ENCODE results near the gene SYCE1L. TPM values are rescaled to one million over a fixed set of nuclear protein-coding genes. Genes with fewer than 3 reads are reported as not detected.
A peak's percentile ranks its signal among the peaks of the same experiment; 100 is the strongest.

SYCE1L gene
- total and polyA plus RNA-seq, 5 experiments from 2014 or later, result 1.2 to 22.0 (median 8.7) TPM

GRCh38 chr16:77211880-77212740, 12.9 kb downstream of the SYCE1L start:
- DNase-seq, result peak; percentile 48 to 84 (median 79)
- H3K27me3 Mint-ChIP-seq, result no peaks in the 10 kb centered on the region
- H3K4me1 Mint-ChIP-seq, result peaks cover 12 to 18% (median 17%) of the 10 kb centered on the region in 4 donors
- H3K27ac Mint-ChIP-seq, result peak overlapping the region; percentile 24 to 92 (median 82)
- no peaks in the 10 kb centered on the region for H3K36me3 Mint-ChIP-seq
- H3K4me3 Mint-ChIP-seq, result peak overlapping the region; percentile 81 to 95 (median 90)
- ATAC-seq, result peak; percentile 81 to 83
- no peaks in the 10 kb centered on the region for H3K9me3 Mint-ChIP-seq
- POLR2A ChIA-PET, result interaction anchor here (1.6 to 2.9 kb wide), 2 partner anchors 21 to 1564 kb away, joined by 3 to 16 read pairs; partner anchors contain the start of gene MON1B

GRCh38 chr16:77212741-77213541, 13.7 kb downstream of the SYCE1L start:
- H3K4me3 Mint-ChIP-seq, result peak overlapping the region; percentile 81 to 95 (median 90)
- ATAC-seq (peak; percentile 80 to 81), DNase-seq (peak; percentile 56 to 81 (median 76))
- no peaks in the 10 kb centered on the region for H3K27me3 Mint-ChIP-seq
- no peaks in the 10 kb centered on the region for H3K9me3 Mint-ChIP-seq
- peak overlapping the region in 9 of 10 donors; percentile 24 to 86 (median 80) for H3K27ac Mint-ChIP-seq
- POLR2A ChIA-PET, result interaction anchor here (1.6 to 2.9 kb wide), 2 partner anchors 22 to 1564 kb away, joined by 3 to 16 read pairs; partner anchors contain the start of gene MON1B
- peaks cover 12 to 18% (median 17%) of the 10 kb centered on the region in 4 donors for H3K4me1 Mint-ChIP-seq
- H3K36me3 Mint-ChIP-seq, result no peaks in the 10 kb centered on the region

GRCh38 chr16:77213542-77214106, 14.4 kb downstream of the SYCE1L start:
- Mint-ChIP-seq H3K9me3 (no peaks in the 10 kb centered on the region), H3K4me3 (peak overlapping the region; percentile 77 to 94 (median 89)), H3K4me1 (peaks cover 12 to 18% (median 17%) of the 10 kb centered on the region in 4 donors), H3K27ac (peak overlapping the region in 9 of 10 donors; percentile 24 to 85 (median 69)), H3K36me3 (no peaks in the 10 kb centered on the region), H3K27me3 (no peaks in the 10 kb centered on the region)
- ATAC-seq, result no peak
- POLR2A ChIA-PET, result interaction anchor here (1.6 to 2.9 kb wide), 2 partner anchors 23 to 1565 kb away, joined by 3 to 16 read pairs; partner anchors contain the start of gene MON1B
- no peak for DNase-seq

- Mint-ChIP-seq H3K4me3 (peak overlapping the region in 4 of 10 donors; percentile 18 to 90 (median 81)), H3K36me3 (no peaks in the 10 kb centered on the region), H3K4me1 (peaks cover 12 to 18% (median 17%) of the 10 kb centered on the region in 4 donors), H3K27ac (peak overlapping the region in 1 of 10 donors; percentile 7), H3K9me3 (no peaks in the 10 kb centered on the region), H3K27me3 (no peaks in the 10 kb centered on the region)
- ATAC-seq, result no peak
- DNase-seq, result no peak
- POLR2A ChIA-PET, result interaction anchor here (0.7 kb wide), 1 partner anchor 13 kb away, joined by 3 read pairs; no protein-coding TSS in a partner anchor
Observed at GRCh38 chr16:77214411-77215138, 15.4 kb downstream of the SYCE1L start.

- ATAC-seq (no peak), DNase-seq (no peak)
- no peak overlapping the region for H3K27ac Mint-ChIP-seq
- H3K4me1 Mint-ChIP-seq, result peaks cover 0 to 4% (median 0%) of the 10 kb centered on the region in 4 donors
- no peaks in the 10 kb centered on the region for H3K36me3 Mint-ChIP-seq
- H3K27me3 Mint-ChIP-seq, result no peaks in the 10 kb centered on the region
- no peak overlapping the region for H3K4me3 Mint-ChIP-seq
- POLR2A ChIA-PET, result no interaction called here
- H3K9me3 Mint-ChIP-seq, result peaks cover 0 to 1% (median 0%) of the 10 kb centered on the region in 9 donors
Observed at GRCh38 chr16:77219437-77219836, 20.2 kb downstream of the SYCE1L start.

GRCh38 chr16:77220427-77220826, 21.2 kb downstream of the SYCE1L start:
- Mint-ChIP-seq H3K36me3 (no peaks in the 10 kb centered on the region), H3K4me1 (peaks cover 0 to 4% (median 0%) of the 10 kb centered on the region in 4 donors), H3K27me3 (peaks cover 0 to 2% (median 0%) of the 10 kb centered on the region in 5 donors), H3K27ac (no peak overlapping the region), H3K4me3 (no peak overlapping the region), H3K9me3 (peaks cover 0 to 1% (median 0%) of the 10 kb centered on the region in 9 donors)
- DNase-seq (no peak), ATAC-seq (no peak)
- POLR2A ChIA-PET, result no interaction called here

- peaks cover 0 to 3% (median 0%) of the 10 kb centered on the region in 5 donors for H3K27me3 Mint-ChIP-seq
- POLR2A ChIA-PET, result no interaction called here
- no peak for DNase-seq
Observed at GRCh38 chr16:77221482-77221881, 22.3 kb downstream of the SYCE1L start.

GRCh38 chr16:77223184-77223583, 24.0 kb downstream of the SYCE1L start:
- H3K27me3 Mint-ChIP-seq, result peaks cover 0 to 3% (median under 1%) of the 10 kb centered on the region in 5 donors
- POLR2A ChIA-PET, result no interaction called here
- peak overlapping the region in 1 of 10 donors; percentile 40 for H3K27ac Mint-ChIP-seq
- ATAC-seq (no peak), DNase-seq (peak in 1 of 10 donors; percentile 19)
- peaks cover 0 to 1% (median 0%) of the 10 kb centered on the region in 9 donors for H3K9me3 Mint-ChIP-seq
- H3K4me1 Mint-ChIP-seq, result peaks cover 0 to 4% (median 0%) of the 10 kb centered on the region in 4 donors
- H3K36me3 Mint-ChIP-seq, result no peaks in the 10 kb centered on the region
- no peak overlapping the region for H3K4me3 Mint-ChIP-seq

More at GRCh38 chr16:77221482-77221881, 22.3 kb downstream of the SYCE1L start:
- no peak for ATAC-seq
- peaks cover 0 to 1% (median 0%) of the 10 kb centered on the region in 9 donors for H3K9me3 Mint-ChIP-seq
- no peak overlapping the region for H3K4me3 Mint-ChIP-seq
- peak overlapping the region in 1 of 10 donors; percentile 41 for H3K27ac Mint-ChIP-seq
- no peaks in the 10 kb centered on the region for H3K36me3 Mint-ChIP-seq
- H3K4me1 Mint-ChIP-seq, result peaks cover 0 to 4% (median 0%) of the 10 kb centered on the region in 4 donors

GRCh38 chr16:77225182-77225581, 26.0 kb downstream of the SYCE1L start:
- POLR2A ChIA-PET, result no interaction called here
- H3K4me1 Mint-ChIP-seq, result peaks cover 0 to 2% (median 0%) of the 10 kb centered on the region in 4 donors
- no peaks in the 10 kb centered on the region for H3K36me3 Mint-ChIP-seq
- H3K27ac Mint-ChIP-seq, result peak overlapping the region in 1 of 10 donors; percentile 6
- peaks cover 4 to 9% (median 8%) of the 10 kb centered on the region in 5 donors for H3K27me3 Mint-ChIP-seq
- ATAC-seq (no peak), DNase-seq (no peak)
- H3K9me3 Mint-ChIP-seq, result peaks cover 0 to 1% (median 0%) of the 10 kb centered on the region in 9 donors
- no peak overlapping the region for H3K4me3 Mint-ChIP-seq

GRCh38 chr16:77227745-77228144, 28.5 kb downstream of the SYCE1L start:
- Mint-ChIP-seq H3K27me3 (peaks cover 8 to 21% (median 11%) of the 10 kb centered on the region in 5 donors), H3K4me1 (peaks cover 0 to 2% (median 0%) of the 10 kb centered on the region in 4 donors), H3K9me3 (peaks cover 0 to 1% (median 0%) of the 10 kb centered on the region in 9 donors), H3K36me3 (no peaks in the 10 kb centered on the region), H3K27ac (no peak overlapping the region), H3K4me3 (no peak overlapping the region)
- DNase-seq, result no peak
- ATAC-seq, result no peak
- POLR2A ChIA-PET, result interaction anchor here (1.1 kb wide), 1 partner anchor 13 kb away, joined by 3 read pairs; no protein-coding TSS in a partner anchor

GRCh38 chr16:77231047-77231446, 31.8 kb downstream of the SYCE1L start:
- Mint-ChIP-seq H3K27ac (no peak overlapping the region), H3K4me3 (no peak overlapping the region), H3K9me3 (no peaks in the 10 kb centered on the region), H3K4me1 (peaks cover 0 to 2% (median under 1%) of the 10 kb centered on the region in 4 donors), H3K27me3 (peaks cover 18 to 37% (median 27%) of the 10 kb centered on the region in 5 donors), H3K36me3 (no peaks in the 10 kb centered on the region)
- no peak for ATAC-seq
- POLR2A ChIA-PET, result no interaction called here
- DNase-seq, result no peak
